GM18873 (cell line): Measurements from ENCODE around the gene NUBPL.
"Not testable (repeated sequence)": the region's sequence is repeated elsewhere in the genome, so short reads cannot be mapped to it uniquely, and the experiment has no call there.

Experiments
- ATAC-seq: cut with Tn5 transposase; IDR thresholded peaks from one replicate; pipeline ENCODE4 v1.9.1; 2021; ENCODE audit warnings: mild to moderate bottlenecking, moderate library complexity, moderate number of reproducible peaks; ENCODE audit not compliant: unreplicated experiment, low FRiP score

The NUBPL gene

GRCh38 chr14:31576949-31577348 lies 15.7 kb downstream of the NUBPL start:
- no peak for ATAC-seq

DNA sequence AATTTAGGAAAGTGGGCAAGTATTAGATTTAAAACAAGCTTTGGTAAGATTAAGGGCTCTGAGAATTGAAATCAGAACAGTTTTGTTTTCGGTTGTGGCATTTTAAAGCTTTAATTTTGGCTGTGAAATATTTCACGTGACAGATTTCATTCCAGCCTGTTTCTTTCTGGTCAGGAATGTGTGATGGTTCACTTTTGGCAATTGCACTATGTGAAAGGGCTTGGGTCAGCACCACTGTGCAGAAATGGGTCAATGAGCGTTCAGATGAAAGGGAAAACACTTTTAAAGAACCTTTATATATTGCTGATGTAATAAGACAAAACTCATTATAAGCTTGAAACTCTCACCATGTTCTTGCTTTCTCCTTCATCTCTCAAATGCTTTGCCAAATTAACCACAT lies 17.1 kb downstream of the NUBPL start:
- ATAC-seq: no peak

DNA sequence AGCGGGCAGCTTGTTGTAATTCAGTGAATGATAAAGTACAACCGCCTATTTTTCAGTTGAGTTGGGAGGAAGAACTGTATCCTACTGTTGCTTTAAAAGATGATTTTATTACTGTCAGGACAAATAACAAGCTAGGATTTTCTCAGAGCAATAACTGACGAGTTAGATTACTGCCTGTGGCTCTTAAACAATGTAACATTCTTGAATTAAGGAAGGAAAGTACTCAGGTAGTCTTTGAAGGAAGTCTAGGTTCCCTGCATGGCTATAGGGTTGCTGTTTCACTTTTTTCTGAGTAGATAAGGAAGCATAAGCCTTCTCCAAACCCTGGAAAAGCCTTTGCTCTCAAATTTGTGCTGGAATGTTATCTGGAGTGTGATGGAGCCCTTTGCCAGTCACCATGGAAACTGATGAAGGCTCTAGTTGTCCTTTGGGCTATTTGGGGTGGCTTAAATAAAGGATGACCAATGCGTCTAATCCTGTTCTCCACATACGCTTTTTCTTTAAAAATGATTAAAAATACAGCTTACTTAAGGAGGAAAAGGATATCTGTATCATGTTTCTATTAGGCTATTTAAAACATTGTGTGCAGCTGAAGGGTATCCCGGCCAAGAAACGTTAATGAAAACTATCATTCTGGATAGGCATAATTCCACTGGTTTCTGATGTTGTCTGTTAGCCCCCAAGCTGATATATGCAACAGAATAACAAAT lies 17.7 kb downstream of the NUBPL start:
- ATAC-seq: no peak

DNA sequence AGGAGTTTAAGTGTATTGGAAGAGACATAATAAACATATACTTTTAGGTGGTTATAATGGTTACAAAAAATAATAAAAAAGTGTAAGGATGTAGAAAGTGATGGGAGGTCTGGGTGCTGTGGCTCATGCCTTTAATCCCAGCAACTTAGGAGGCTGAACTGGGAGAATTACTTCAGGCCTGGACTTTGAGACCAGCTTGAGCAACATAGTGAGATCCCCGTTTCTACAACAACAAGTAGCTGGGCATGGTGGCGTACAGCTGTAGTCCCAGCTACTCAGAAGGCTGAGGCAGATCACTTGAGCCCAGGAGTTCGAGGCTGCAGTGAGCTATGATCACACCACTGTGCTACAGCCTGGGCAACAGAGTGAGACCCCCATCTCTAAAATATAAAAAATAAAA lies 19.0 kb downstream of the NUBPL start:
- ATAC-seq: no peak

DNA sequence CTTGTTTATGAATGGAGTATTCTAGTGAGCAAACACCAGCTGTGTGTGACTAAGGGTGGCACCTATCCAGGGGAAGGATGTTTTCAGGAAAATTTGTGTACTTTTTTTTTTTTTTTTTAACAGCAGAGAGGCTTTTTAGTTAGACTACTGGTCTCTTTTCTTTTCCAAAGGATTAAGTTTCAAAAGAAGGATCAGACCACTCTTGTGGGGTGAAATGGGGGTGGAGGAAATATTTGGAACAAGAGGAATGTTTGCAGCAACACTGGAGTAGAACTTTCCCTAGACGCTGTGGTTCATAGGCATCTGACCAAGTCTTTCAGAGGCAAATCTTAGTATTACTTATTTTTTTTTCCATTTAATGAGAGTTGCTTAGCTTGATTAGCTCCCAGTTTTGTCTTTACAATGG lies 21.1 kb downstream of the NUBPL start:
- ATAC-seq: no peak

DNA sequence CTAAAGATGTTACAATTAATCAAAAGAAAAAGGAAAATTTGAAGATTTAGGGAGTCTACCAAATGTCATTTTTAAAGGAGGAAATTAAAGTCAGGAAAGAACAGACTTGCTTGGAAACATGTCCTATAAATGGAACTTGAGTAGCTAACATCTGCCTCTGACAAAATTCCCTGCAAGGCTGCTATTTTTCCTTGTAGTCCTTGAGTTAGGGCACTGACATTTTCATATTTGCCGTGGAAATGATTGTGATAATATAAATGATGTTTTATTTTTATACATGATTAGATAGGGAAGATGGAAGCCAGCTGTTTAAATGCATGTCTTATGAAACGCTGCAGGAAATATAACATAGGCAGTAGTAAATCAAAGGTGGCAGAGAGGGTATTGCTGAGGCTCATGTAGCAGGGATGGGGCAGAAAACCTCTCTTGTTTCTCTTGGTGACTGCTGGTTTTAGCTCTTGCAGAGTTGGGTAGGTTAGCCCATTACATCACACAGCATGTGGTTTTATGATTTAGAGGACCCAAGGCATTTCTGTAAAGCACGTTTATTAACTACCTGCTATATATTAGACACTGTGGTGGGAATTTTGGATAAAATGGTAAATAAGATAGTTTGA lies 21.7 kb downstream of the NUBPL start:
- no peak for ATAC-seq

- no peak for ATAC-seq
Measured at GRCh38 chr14:31590206-31590605, 29.0 kb downstream of the NUBPL start.

- ATAC-seq: no peak
Measured at GRCh38 chr14:31592122-31592521, 30.9 kb downstream of the NUBPL start.

DNA sequence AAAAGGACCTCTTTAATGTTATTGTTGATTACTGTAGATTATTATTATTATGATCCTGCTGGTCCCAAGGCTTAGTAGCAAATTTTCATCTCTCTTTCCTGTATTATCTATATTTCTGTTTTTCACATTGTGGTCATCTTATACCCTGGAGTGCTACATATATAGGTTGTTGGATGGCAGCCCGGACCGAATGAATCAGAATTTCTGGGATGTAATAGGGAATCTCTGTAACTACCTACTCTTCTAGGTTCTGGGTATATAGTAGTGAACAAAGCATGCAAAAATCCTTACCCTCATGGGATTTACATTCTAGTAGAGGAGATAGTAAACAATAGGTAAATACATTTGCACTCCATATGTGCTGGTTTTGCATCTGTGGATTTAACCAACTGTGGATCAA lies 31.4 kb downstream of the NUBPL start:
- ATAC-seq: no peak

DNA sequence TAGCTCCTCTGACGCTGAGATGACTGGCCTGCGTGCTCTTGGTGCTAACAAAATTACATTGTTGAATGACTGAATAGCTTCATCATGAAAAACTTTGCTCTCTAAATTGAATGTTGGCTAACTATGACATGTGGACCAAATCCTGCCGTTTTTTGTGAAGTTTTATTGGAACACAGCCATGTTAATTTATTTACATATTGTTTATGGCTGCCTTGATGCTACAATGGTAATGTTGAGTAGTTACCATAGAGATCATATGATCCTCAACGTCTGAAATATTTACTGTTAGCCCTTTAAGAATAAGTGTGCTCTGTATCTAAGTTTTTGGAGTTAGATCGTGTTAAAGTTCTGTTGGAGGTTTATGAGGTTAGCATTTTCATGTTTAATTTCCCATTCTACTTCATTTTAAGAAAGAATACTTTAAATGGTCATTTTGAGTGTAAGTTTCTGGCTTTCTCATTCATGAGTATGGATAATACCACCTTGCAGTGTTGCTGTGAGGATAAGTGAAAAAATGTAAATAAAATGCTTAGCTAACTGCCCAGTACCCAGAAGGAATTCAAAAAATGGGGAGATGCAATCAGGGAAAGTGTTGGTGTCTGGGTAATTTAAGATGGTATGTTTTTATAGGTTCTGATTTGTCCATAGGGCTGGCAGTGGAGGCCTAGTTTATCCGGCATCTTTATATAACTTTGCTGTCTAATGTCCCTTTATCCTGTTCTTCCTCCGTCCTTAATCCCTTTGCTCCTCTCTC lies 35.3 kb downstream of the NUBPL start:
- no peak for ATAC-seq

GRCh38 chr14:31605702-31606101 lies 44.5 kb downstream of the NUBPL start:
- ATAC-seq: no peak

GRCh38 chr14:31611778-31612433 lies 50.7 kb downstream of the NUBPL start:
- no peak for ATAC-seq

- ATAC-seq: no peak
Measured at GRCh38 chr14:31613188-31613587, 52.0 kb downstream of the NUBPL start.

DNA sequence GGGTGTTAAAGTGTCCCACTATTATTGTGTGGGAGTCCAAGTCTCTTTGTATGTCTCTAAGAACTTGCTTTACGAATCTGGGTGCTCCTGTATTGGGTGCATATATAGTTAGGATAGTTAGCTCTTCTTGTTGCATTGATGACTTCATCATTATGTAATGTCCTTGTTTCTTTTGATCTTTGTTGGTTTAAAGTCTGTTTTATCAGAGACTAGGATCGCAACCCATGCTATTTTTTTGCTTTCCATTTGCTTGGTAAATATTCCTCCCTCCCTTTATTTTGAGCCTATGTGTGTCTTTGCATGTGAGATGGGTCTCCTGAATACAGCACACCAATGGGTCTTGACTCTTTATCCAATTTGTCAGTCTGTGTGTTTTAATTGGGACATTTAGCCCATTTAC lies 57.7 kb downstream of the NUBPL start:
- ATAC-seq: not testable (repeated sequence)

DNA sequence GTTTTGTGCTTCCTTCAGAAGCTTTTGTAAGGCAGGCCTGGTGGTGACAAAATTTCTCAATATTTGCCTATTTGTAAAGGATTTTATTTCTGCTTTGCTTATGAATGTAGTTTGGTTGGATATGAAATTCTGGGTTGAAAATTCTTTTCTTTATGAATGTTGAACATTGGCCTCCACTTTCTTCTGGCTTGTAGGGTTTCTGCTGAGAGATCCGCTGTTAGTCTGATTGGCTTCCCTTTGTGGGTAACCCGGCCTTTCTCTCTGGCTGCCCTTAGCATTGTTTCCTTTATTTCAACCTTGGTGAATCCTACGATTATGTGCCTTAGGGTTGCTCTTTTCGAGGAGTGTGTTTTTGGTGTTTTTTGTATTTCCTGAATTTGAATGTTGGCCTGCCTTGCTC lies 58.2 kb downstream of the NUBPL start:
- no peak for ATAC-seq

DNA sequence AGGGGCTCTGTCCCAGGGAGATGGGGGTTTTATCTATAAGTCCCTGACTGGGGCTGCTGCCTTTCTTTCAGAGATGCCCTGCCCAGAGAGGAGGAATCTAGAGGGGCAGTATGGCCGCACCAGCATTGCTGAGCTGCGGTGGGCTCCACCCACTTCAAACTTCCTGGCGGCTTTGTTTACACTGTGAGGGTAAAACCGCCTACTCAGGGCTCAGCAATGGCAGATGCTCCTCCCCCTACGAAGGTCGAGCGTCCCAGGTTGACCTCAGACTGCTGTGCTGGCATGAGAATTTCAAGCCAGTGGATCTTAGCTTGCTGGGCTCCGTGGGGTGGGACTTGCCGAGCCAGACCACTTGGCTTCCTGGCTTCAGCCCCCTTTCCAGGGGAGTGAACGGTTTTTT lies 59.7 kb downstream of the NUBPL start:
- ATAC-seq: not testable (repeated sequence)

- no peak for ATAC-seq
Measured at GRCh38 chr14:31622060-31622459, 60.9 kb downstream of the NUBPL start.

DNA sequence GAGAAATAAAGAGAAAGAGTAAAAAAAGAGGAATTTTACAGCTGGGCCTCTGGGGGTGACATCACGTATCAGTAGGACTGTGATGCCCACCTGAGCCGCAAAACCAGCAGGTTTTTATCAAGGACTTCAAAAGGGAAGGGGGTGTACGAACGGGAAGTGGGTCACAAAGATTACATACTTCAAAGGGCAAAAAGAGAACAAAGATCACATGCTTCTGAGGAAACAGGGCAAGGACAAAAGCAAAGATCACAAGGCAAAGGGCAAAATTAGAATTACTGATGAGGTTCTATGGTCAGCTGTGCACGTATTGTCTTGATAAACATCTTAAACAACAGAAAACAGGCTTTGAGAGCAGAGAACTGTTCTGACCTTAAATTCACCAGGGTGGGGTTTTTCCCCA lies 91.7 kb downstream of the NUBPL start:
- not testable (repeated sequence) for ATAC-seq

GRCh38 chr14:31657917-31658316 lies 96.7 kb downstream of the NUBPL start:
- no peak for ATAC-seq

DNA sequence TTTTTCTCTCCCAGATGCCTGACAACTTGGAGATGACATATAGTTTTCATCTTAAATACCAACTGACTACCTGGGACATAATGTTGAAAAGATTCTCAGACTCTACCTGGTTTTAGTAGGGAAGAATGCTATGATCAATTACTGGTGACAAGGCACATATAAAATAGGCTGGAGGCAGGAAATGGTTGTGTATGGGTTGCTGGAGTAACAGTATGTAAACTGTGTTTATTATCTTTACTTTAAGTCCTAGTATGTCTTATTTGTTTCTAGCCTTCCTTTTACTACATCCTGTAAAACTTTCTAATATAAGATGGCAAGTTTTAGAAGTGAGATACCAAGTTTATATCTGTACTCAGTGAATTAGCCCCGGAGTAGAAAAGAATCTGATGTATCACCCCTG lies 98.1 kb downstream of the NUBPL start:
- ATAC-seq: no peak

- ATAC-seq: no peak
Measured at GRCh38 chr14:31660191-31660590, 99.0 kb downstream of the NUBPL start.
